HepG2 (cell line): ENCODE measurements around the gene TXNRD1. TPM values are rescaled to one million over a fixed set of nuclear protein-coding genes. Genes with fewer than 3 reads are reported as not detected.

ENCODE experiments used
- ATAC-seq: fragments of 200-7000 bp; cut with Tn5 transposase; 3 replicates; pipeline ENCODE4 v1.9.1; 2020; ENCODE audit warnings: mild to moderate bottlenecking, moderate library complexity
- BruUV-seq: library from RNA; stranded (reverse); fragments of 400-500 nt; replicated peaks from 2 replicates; lab custom pipeline; 2021; lab: Mats Ljungman, UMichigan
- CTCF ChIA-PET: fragments of 300-600 bp; formaldehyde crosslinking; extraction: SDS; loops from one replicate; lab custom pipeline; 2021; ENCODE audit warnings: low total read pairs, inconsistent platforms, low intra/inter-chr PET ratio; lab: Yijun Ruan, JAX
- POLR2A ChIA-PET: fragments of 350-600 bp; sonication (Branson Sonifier 250); formaldehyde crosslinking; loops from one replicate; lab custom pipeline; 2020; ENCODE audit warnings: antibody characterized with exemption, inconsistent platforms; lab: Yijun Ruan, JAX
- DNase-seq: peaks from one replicate; pipeline ENCODE4 v3.0.0-alpha.2; 2015; ENCODE audit warnings: low spot score
- FAIRE-seq: peaks from 3 replicates; lab custom pipeline; 2011; peaks lifted over from hg19 to GRCh38; lab: Jason Lieb, UNC
- H2AFZ ChIP-seq: one replicate; pipeline ENCODE4 v1.6.1; 2011; ENCODE audit warnings: low read length, inconsistent platforms
- H3K27ac ChIP-seq: fragments of 300-600 bp; 3 replicates; pipeline ENCODE4 v1.8.0; 2011; ENCODE audit warnings: mixed run types, mild to moderate bottlenecking, mixed read lengths, low read length, inconsistent platforms; ENCODE audit not compliant: insufficient read depth; ENCODE audit errors: extremely low read length
- H3K27me3 ChIP-seq, 2 experiments: fragments of 200-600 bp in 1 of 2; 2 replicates in 1 of 2; 3 replicates in 1 of 2; pipeline versions ENCODE4 v1.6.0 to v1.8.0; 2011; ENCODE audit warnings: low read length in 2 of 2, mild to moderate bottlenecking in 2 of 2, moderate library complexity in 2 of 2, inconsistent platforms in 1 of 2; ENCODE audit not compliant: insufficient read depth in 2 of 2, control insufficient read depth in 1 of 2
- H3K36me3 ChIP-seq, 2 experiments: fragments of 200-600 bp in 1 of 2; replicated peaks in 1 of 2; 2 replicates in 1 of 2; 3 replicates in 1 of 2; pipeline versions ENCODE4 v1.5.1 to v1.8.0; 2011; ENCODE audit warnings: low read length in 2 of 2, inconsistent platforms in 1 of 2; ENCODE audit not compliant: insufficient read depth in 2 of 2, control insufficient read depth in 1 of 2
- H3K4me1 ChIP-seq: 2 replicates; pipeline ENCODE4 v1.5.1; 2012; ENCODE audit warnings: low read length, inconsistent platforms; ENCODE audit not compliant: insufficient read depth
- H3K4me2 ChIP-seq: 2 replicates; pipeline ENCODE4 v1.6.0; 2011; ENCODE audit warnings: low read depth, low read length, inconsistent platforms
- H3K4me3 ChIP-seq, 3 experiments: fragments of 200-600 bp in 1 of 3; sonication (generic), shearing (Covaris generic) in 1 of 3; replicated peaks in 1 of 3; 2 replicates each; pipeline ENCODE4 v1.5.1; 2011 to 2016; ENCODE audit warnings: low read length in 3 of 3, inconsistent platforms in 2 of 3, low read depth in 2 of 3, mild to moderate bottlenecking in 2 of 3, control low read depth in 1 of 3, mixed read lengths in 1 of 3; ENCODE audit not compliant: insufficient read depth in 1 of 3
- H3K79me2 ChIP-seq: one replicate; pipeline ENCODE4 v1.6.1; 2011; ENCODE audit warnings: low read length, inconsistent platforms; ENCODE audit not compliant: insufficient read depth
- H3K9ac ChIP-seq: 2 replicates; pipeline ENCODE4 v1.6.0; 2011; ENCODE audit warnings: mild to moderate bottlenecking, low read depth, low read length, inconsistent platforms; ENCODE audit not compliant: insufficient read depth
- H3K9me3 ChIP-seq: 2 replicates; pipeline ENCODE4 v1.5.1; 2012; ENCODE audit warnings: mild to moderate bottlenecking, low read length
- H4K20me1 ChIP-seq: 2 replicates; pipeline ENCODE4 v1.6.0; 2011; ENCODE audit warnings: inconsistent platforms, mild to moderate bottlenecking, low read length, moderate library complexity; ENCODE audit not compliant: insufficient read depth
- CBX2 ChIP-seq, 2 experiments: fragments of 200-600 bp in 1 of 2; sonication (generic); formaldehyde crosslinking in 1 of 2; IDR thresholded peaks; 2 replicates each; pipeline versions ENCODE4 v1.7.0 to v1.8.1; 2018 to 2022; ENCODE audit warnings: low read depth in 2 of 2, low read length in 1 of 2, mild to moderate bottlenecking in 1 of 2, missing genetic modification reagents in 1 of 2
- FLYWCH1 ChIP-seq: sonication (generic); formaldehyde crosslinking; IDR thresholded peaks from 2 replicates; pipeline ENCODE4 v1.8.1; 2023; ENCODE audit warnings: mild to moderate bottlenecking, missing genetic modification reagents
- GFI1 ChIP-seq: sonication (generic); formaldehyde crosslinking; IDR thresholded peaks from 2 replicates; pipeline ENCODE4 v1.5.0; 2020; ENCODE audit warnings: missing genetic modification reagents, mild to moderate bottlenecking, borderline replicate concordance
- HDAC1 ChIP-seq: sonication (generic); formaldehyde crosslinking; IDR thresholded peaks from 2 replicates; pipeline ENCODE4 v1.5.1; 2020; ENCODE audit warnings: mild to moderate bottlenecking, missing genetic modification reagents
- HIVEP1 ChIP-seq: sonication (generic); formaldehyde crosslinking; IDR thresholded peaks from 2 replicates; pipeline ENCODE4 v1.4.0; 2020; ENCODE audit warnings: mild to moderate bottlenecking, missing genetic modification reagents
- JUN ChIP-seq: sonication (generic); formaldehyde crosslinking; IDR thresholded peaks from 2 replicates; pipeline ENCODE4 v1.4.0; 2020; ENCODE audit warnings: mild to moderate bottlenecking, missing genetic modification reagents
- NFE2 ChIP-seq: sonication (generic); formaldehyde crosslinking; IDR thresholded peaks from 2 replicates; pipeline ENCODE4 v1.4.0; 2020; ENCODE audit warnings: missing genetic modification reagents
- NKX3-1 ChIP-seq: sonication (generic); formaldehyde crosslinking; IDR thresholded peaks from 2 replicates; pipeline ENCODE4 v1.5.0; 2020; ENCODE audit warnings: missing genetic modification reagents
- PHB2 ChIP-seq: fragments of 450-650 bp; IDR thresholded peaks from 2 replicates; pipeline ENCODE4 v1.6.1; 2018; ENCODE audit not compliant: partially characterized antibody
- SRSF1 ChIP-seq: fragments of 200-400 bp; formaldehyde crosslinking; optimal IDR thresholded peaks from 2 replicates; pipeline ENCODE3; 2017; ENCODE audit warnings: mild to moderate bottlenecking, low read depth, low read length, moderate library complexity
- ZBTB7B ChIP-seq: sonication (generic); formaldehyde crosslinking; IDR thresholded peaks from 2 replicates; pipeline ENCODE4 v1.4.0; 2020; ENCODE audit warnings: missing genetic modification reagents
- ZNF12 ChIP-seq: sonication (generic); formaldehyde crosslinking; IDR thresholded peaks from 2 replicates; pipeline ENCODE4 v1.5.0; 2020; ENCODE audit warnings: missing genetic modification reagents
- ZNF460 ChIP-seq: sonication (generic); formaldehyde crosslinking; IDR thresholded peaks from 2 replicates; pipeline ENCODE4 v1.5.1; 2020; ENCODE audit warnings: missing genetic modification reagents, mild to moderate bottlenecking, borderline replicate concordance
- ZNF543 ChIP-seq: sonication (generic); formaldehyde crosslinking; IDR thresholded peaks from 2 replicates; pipeline ENCODE4 v1.4.0; 2020; ENCODE audit warnings: mild to moderate bottlenecking, missing genetic modification reagents
- ZNF839 ChIP-seq: sonication (generic); formaldehyde crosslinking; IDR thresholded peaks from 2 replicates; pipeline ENCODE4 v1.4.0; 2020; ENCODE audit warnings: missing genetic modification reagents, mild to moderate bottlenecking, borderline replicate concordance
- WGBS: methylation state at CpG from one replicate; pipeline ENCODE4 v1.1.6; 2017; ENCODE audit warnings: low lambda C conversion rate; 5-methylcytosine and 5-hydroxymethylcytosine counted together
- in situ Hi-C: cut with HindIII; loops from 2 replicates; pipeline ENCODE4 v1.10.0; 2017; ENCODE audit warnings: low pct_unique_long_range_greater_than_20kb; ENCODE audit not compliant: extremely low pct_ligation_motif_present
- intact Hi-C: fragments of 100-400 bp; cut with micrococcal nuclease; formaldehyde crosslinking; loops from one replicate; pipeline ENCODE4 v1.10.0; 2022; ENCODE audit not compliant: unreplicated experiment
- polyA plus RNA-seq, 8 experiments: library from polyadenylated mRNA; depleted of rRNA in 3 of 8; stranded (reverse) in 7 of 8; unstranded in 1 of 8; fragments of >200 nt; fragmentation: Illumina TruSeq in 4 of 8; extraction: Trizol in 4 of 8; gene quantifications; 2 replicates each; pipeline versions ENCODE4 v1.2.1 to v1.2.3, GENCODE V29; 2011 to 2016; ENCODE audit warnings: low read depth in 4 of 8, missing spikeins in 1 of 8, mixed read lengths in 1 of 8; ENCODE audit not compliant: insufficient read depth in 1 of 8
- total RNA-seq, 5 experiments: library from RNA; depleted of rRNA; stranded (reverse); fragments of >200 nt; fragmentation: Illumina TruSeq; extraction: Trizol; gene quantifications; 2 replicates each; pipeline ENCODE4 v1.2.3, GENCODE V29; 2016; ENCODE audit warnings: low read depth in 1 of 5
- TF ChIP-seq, protein P1 (sequence below): sonication (generic); formaldehyde crosslinking; IDR thresholded peaks from 2 replicates; pipeline ENCODE4 v1.9.0; 2021; ENCODE audit warnings: missing genetic modification reagents, borderline replicate concordance
- TF ChIP-seq, protein P2 (sequence below): sonication (generic); formaldehyde crosslinking; IDR thresholded peaks from 2 replicates; pipeline ENCODE4 v1.4.0; 2020; ENCODE audit warnings: missing genetic modification reagents
- TF ChIP-seq, protein P3 (sequence below): IDR thresholded peaks from 2 replicates; pipeline ENCODE4 v1.6.1; 2018; ENCODE audit warnings: missing genetic modification reagents, mild to moderate bottlenecking, missing compliant biosample characterization

TXNRD1 gene
- total and polyA plus RNA-seq, 2 of the 13 experiments (the other 11 are each of a cell fraction or from before 2014, with no cell fraction given): 54.0 to 190 TPM

DNA sequence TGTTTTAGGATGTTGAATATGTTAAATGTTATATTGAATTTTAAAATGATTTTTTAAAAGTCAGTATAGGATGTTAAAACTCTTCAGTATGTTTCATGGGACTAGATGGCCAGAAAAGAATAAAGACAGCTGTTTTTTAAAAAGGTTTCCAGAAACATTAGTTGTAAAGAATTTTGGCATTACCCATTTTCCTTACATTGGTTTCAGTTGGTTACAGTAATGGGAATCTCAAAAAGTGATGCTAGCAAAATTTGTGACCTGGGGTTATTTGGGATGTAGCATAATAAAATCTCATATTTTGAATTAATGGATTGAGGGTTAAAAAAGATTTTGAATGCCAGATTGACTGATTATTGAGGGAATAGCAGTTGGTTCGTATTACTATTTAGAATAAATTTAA is 113.2 kb downstream of the TXNRD1 start:
- DNase-seq: no peak
- TF ChIP-seq, protein P1, sequence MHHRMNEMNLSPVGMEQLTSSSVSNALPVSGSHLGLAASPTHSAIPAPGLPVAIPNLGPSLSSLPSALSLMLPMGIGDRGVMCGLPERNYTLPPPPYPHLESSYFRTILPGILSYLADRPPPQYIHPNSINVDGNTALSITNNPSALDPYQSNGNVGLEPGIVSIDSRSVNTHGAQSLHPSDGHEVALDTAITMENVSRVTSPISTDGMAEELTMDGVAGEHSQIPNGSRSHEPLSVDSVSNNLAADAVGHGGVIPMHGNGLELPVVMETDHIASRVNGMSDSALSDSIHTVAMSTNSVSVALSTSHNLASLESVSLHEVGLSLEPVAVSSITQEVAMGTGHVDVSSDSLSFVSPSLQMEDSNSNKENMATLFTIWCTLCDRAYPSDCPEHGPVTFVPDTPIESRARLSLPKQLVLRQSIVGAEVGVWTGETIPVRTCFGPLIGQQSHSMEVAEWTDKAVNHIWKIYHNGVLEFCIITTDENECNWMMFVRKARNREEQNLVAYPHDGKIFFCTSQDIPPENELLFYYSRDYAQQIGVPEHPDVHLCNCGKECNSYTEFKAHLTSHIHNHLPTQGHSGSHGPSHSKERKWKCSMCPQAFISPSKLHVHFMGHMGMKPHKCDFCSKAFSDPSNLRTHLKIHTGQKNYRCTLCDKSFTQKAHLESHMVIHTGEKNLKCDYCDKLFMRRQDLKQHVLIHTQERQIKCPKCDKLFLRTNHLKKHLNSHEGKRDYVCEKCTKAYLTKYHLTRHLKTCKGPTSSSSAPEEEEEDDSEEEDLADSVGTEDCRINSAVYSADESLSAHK: no peak
- TF ChIP-seq, protein P2, sequence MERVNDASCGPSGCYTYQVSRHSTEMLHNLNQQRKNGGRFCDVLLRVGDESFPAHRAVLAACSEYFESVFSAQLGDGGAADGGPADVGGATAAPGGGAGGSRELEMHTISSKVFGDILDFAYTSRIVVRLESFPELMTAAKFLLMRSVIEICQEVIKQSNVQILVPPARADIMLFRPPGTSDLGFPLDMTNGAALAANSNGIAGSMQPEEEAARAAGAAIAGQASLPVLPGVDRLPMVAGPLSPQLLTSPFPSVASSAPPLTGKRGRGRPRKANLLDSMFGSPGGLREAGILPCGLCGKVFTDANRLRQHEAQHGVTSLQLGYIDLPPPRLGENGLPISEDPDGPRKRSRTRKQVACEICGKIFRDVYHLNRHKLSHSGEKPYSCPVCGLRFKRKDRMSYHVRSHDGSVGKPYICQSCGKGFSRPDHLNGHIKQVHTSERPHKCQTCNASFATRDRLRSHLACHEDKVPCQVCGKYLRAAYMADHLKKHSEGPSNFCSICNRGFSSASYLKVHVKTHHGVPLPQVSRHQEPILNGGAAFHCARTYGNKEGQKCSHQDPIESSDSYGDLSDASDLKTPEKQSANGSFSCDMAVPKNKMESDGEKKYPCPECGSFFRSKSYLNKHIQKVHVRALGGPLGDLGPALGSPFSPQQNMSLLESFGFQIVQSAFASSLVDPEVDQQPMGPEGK (CRISPR knock-in tag): no peak
- TF ChIP-seq CBX2 (IDR thresholded peaks at IDR 0.05; ENCODE audit: low read depth, low read length) (no peak), CBX2 (CRISPR knock-in tag; IDR thresholded peaks at IDR 0.05; ENCODE audit: low read depth) (no peak), JUN (CRISPR knock-in tag) (no peak), PHB2 (no peak), ZNF839 (CRISPR knock-in tag) (no peak), GFI1 (no peak), ZNF12 (CRISPR knock-in tag) (no peak), HDAC1 (no peak), FLYWCH1 (CRISPR knock-in tag) (no peak), NFE2 (CRISPR knock-in tag) (no peak), NKX3-1 (CRISPR knock-in tag) (no peak), ZNF543 (CRISPR knock-in tag) (no peak), HIVEP1 (CRISPR knock-in tag) (no peak), ZBTB7B (no peak), SRSF1 (no peak), ZNF460 (CRISPR knock-in tag) (no peak)
- TF ChIP-seq, protein P3, sequence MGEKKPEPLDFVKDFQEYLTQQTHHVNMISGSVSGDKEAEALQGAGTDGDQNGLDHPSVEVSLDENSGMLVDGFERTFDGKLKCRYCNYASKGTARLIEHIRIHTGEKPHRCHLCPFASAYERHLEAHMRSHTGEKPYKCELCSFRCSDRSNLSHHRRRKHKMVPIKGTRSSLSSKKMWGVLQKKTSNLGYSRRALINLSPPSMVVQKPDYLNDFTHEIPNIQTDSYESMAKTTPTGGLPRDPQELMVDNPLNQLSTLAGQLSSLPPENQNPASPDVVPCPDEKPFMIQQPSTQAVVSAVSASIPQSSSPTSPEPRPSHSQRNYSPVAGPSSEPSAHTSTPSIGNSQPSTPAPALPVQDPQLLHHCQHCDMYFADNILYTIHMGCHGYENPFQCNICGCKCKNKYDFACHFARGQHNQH: no peak
- Histone ChIP-seq H3K79me2 (no peaks in the 10 kb centered on the region), H3K36me3 (peaks cover 10 to 64% of the 10 kb centered on the region in 2 experiments), H3K4me1 (no peaks in the 10 kb centered on the region), H3K27me3 (no peaks in the 10 kb centered on the region), H3K4me2 (no peak overlapping the region), H2AFZ (no peak overlapping the region), H3K9ac (no peak overlapping the region), H4K20me1 (no peaks in the 10 kb centered on the region), H3K4me3 (no peak overlapping the region), H3K27ac (no peak overlapping the region), H3K9me3 (no peaks in the 10 kb centered on the region)
- CTCF ChIA-PET: no interaction called here
- POLR2A ChIA-PET: no interaction called here
- FAIRE-seq: no peak
- BruUV-seq: no TSS peak
- 93% methylated on average over 1 of the region's 1 CpG for WGBS
- intact Hi-C loops: no loop called here
- in situ Hi-C loops: no loop called here
- ATAC-seq: no peak
